Left ventricle myocardium inferior (tissue), 1 donor: ENCODE results near the gene TOP3B. TPM values are rescaled to one million over a fixed set of nuclear protein-coding genes. Genes with fewer than 3 reads are reported as not detected.

Source experiments
- DNase-seq: peaks from one replicate; pipeline ENCODE4 v3.0.0-alpha.2; 2020
- H3K27ac ChIP-seq: fragments of 200-600 bp; replicated peaks from 2 replicates; pipeline ENCODE4 v1.8.0; 2021
- H3K27me3 ChIP-seq: fragments of 200-600 bp; 2 replicates; pipeline ENCODE4 v1.8.0; 2021; ENCODE audit warnings: low read depth
- H3K36me3 ChIP-seq: fragments of 200-600 bp; 2 replicates; pipeline ENCODE4 v1.8.0; 2021
- H3K4me1 ChIP-seq: fragments of 200-600 bp; 2 replicates; pipeline ENCODE4 v1.8.0; 2021
- H3K4me3 ChIP-seq: fragments of 200-600 bp; 2 replicates; pipeline ENCODE4 v1.8.0; 2021; ENCODE audit warnings: mild to moderate bottlenecking, moderate library complexity
- H3K9me3 ChIP-seq: fragments of 200-600 bp; replicated peaks from 2 replicates; pipeline ENCODE4 v1.8.0; 2021
- CTCF ChIP-seq: fragments of 200-600 bp; IDR thresholded peaks from 2 replicates; pipeline ENCODE4 v1.8.0; 2021; ENCODE audit warnings: antibody characterized with exemption, mild to moderate bottlenecking, borderline replicate concordance
- intact Hi-C: fragments of 100-400 bp; cut with micrococcal nuclease; formaldehyde crosslinking; loops from one replicate; pipeline ENCODE4 v1.11.0; 2022
- total RNA-seq: library from RNA; stranded (reverse); fragmentation: NEBNext Ultra II Directional; extraction: Animal tissue kit (Norgen Biotek cat#: 25700); gene quantifications from one replicate; pipeline ENCODE4 v1.2.1, GENCODE V29; 2021
- donor health status: DM: no; HTN: yes; CAD: no; lungs with severe emphysema.

The TOP3B gene
- total RNA-seq, 1 donor from 2014 or later: 11.2 TPM

- Histone ChIP-seq H3K9me3 (no peaks in the 10 kb centered on the region), H3K27ac (no peak overlapping the region), H3K4me3 (no peak overlapping the region), H3K36me3 (peaks cover 85% of the 10 kb centered on the region), H3K27me3 (no peaks in the 10 kb centered on the region), H3K4me1 (no peaks in the 10 kb centered on the region)
- no peak for DNase-seq
- intact Hi-C loops: no loop called here
- TF ChIP-seq CTCF: no peak
Measured at GRCh38 chr22:21971858-21972275, 10.7 kb downstream of the TOP3B start.

- no peaks in the 10 kb centered on the region for H3K27me3 ChIP-seq
- intact Hi-C loops: no loop called here
- H3K27ac ChIP-seq: no peak overlapping the region
- H3K4me1 ChIP-seq: no peaks in the 10 kb centered on the region
- no peak for DNase-seq
- H3K36me3 ChIP-seq: peaks cover 93% of the 10 kb centered on the region
- no peaks in the 10 kb centered on the region for H3K9me3 ChIP-seq
- no peak overlapping the region for H3K4me3 ChIP-seq
- TF ChIP-seq CTCF: no peak
Measured at GRCh38 chr22:21970800-21971617, 11.6 kb downstream of the TOP3B start.

- H3K36me3 ChIP-seq: peaks cover 100% of the 10 kb centered on the region
- H3K27ac ChIP-seq: no peak overlapping the region
- H3K4me3 ChIP-seq: no peak overlapping the region
- no peak for TF ChIP-seq CTCF
- H3K27me3 ChIP-seq: no peaks in the 10 kb centered on the region
- intact Hi-C loops: no loop called here
- H3K9me3 ChIP-seq: no peaks in the 10 kb centered on the region
- no peaks in the 10 kb centered on the region for H3K4me1 ChIP-seq
- no peak for DNase-seq
Measured at GRCh38 chr22:21970037-21970799, 12.4 kb downstream of the TOP3B start.

- Histone ChIP-seq H3K27me3 (no peaks in the 10 kb centered on the region), H3K27ac (no peak overlapping the region), H3K9me3 (no peaks in the 10 kb centered on the region), H3K36me3 (peaks cover 100% of the 10 kb centered on the region), H3K4me3 (no peak overlapping the region), H3K4me1 (no peaks in the 10 kb centered on the region)
- no peak for TF ChIP-seq CTCF
- intact Hi-C loops: no loop called here
- DNase-seq: no peak
Measured at GRCh38 chr22:21968452-21969129, 14.0 kb downstream of the TOP3B start.

GRCh38 chr22:21967693-21968271 is 14.8 kb downstream of the TOP3B start:
- Histone ChIP-seq H3K36me3 (peaks cover 99% of the 10 kb centered on the region), H3K9me3 (no peaks in the 10 kb centered on the region), H3K4me1 (no peaks in the 10 kb centered on the region), H3K27ac (no peak overlapping the region), H3K4me3 (no peak overlapping the region), H3K27me3 (no peaks in the 10 kb centered on the region)
- intact Hi-C loops: no loop called here
- DNase-seq: no peak
- no peak for TF ChIP-seq CTCF
